Progenitor cell of endocrine pancreas (in vitro differentiated cells): ENCODE results near the gene FAM210B. TPM values are rescaled to one million over a fixed set of nuclear protein-coding genes. Genes with fewer than 3 reads are reported as not detected.

Experiments used
- DNase-seq: peaks from one replicate; pipeline ENCODE4 v3.0.0; 2021; ENCODE audit warnings: low spot score; ENCODE audit not compliant: unreplicated experiment
- H3K27ac Mint-ChIP-seq: 2 replicates; pipeline ENCODE4 v1.8.0; 2021; ENCODE audit warnings: mild to moderate bottlenecking, moderate library complexity, mixed read lengths
- H3K27me3 Mint-ChIP-seq: 2 replicates; pipeline ENCODE4 v1.8.0; 2021; ENCODE audit warnings: mixed read lengths
- H3K36me3 Mint-ChIP-seq: 2 replicates; pipeline ENCODE4 v1.8.0; 2022; ENCODE audit warnings: mixed read lengths; ENCODE audit not compliant: insufficient read depth
- H3K4me1 Mint-ChIP-seq: 2 replicates; pipeline ENCODE4 v1.8.0; 2021; ENCODE audit warnings: low read depth, mixed read lengths
- H3K4me3 Mint-ChIP-seq: 2 replicates; pipeline ENCODE4 v1.8.0; 2021; ENCODE audit warnings: low read depth, mild to moderate bottlenecking, moderate library complexity, mixed read lengths
- H3K9me3 Mint-ChIP-seq: 2 replicates; pipeline ENCODE4 v1.8.0; 2021; ENCODE audit warnings: low read depth, mixed read lengths
- CTCF ChIP-seq: fragments of 200-600 bp; sonication (generic); IDR thresholded peaks from one replicate; pipeline ENCODE4 v1.5.0; 2021; ENCODE audit warnings: antibody characterized with exemption, mild to moderate bottlenecking; ENCODE audit not compliant: unreplicated experiment
- total RNA-seq: library from RNA; stranded (reverse); gene quantifications from 2 replicates; pipeline ENCODE4 v1.2.1, GENCODE V29; 2021

Gene FAM210B
- total RNA-seq, 1 donor from 2014 or later: 60.3 TPM

GRCh38 chr20:56345911-56346310 is 12.9 kb upstream of the FAM210B start:
- Mint-ChIP-seq H3K27ac (no peak overlapping the region), H3K27me3 (peaks cover 49% of the 10 kb centered on the region), H3K9me3 (peaks cover under 1% of the 10 kb centered on the region), H3K36me3 (no peaks in the 10 kb centered on the region), H3K4me1 (peaks cover 14% of the 10 kb centered on the region), H3K4me3 (no peak overlapping the region)
- TF ChIP-seq CTCF: no peak
- no peak for DNase-seq

- no peak for DNase-seq
- Mint-ChIP-seq H3K4me3 (no peak overlapping the region), H3K27ac (peak overlapping the region; percentile 26), H3K4me1 (peaks cover 14% of the 10 kb centered on the region), H3K27me3 (peaks cover 42% of the 10 kb centered on the region), H3K36me3 (no peaks in the 10 kb centered on the region), H3K9me3 (no peaks in the 10 kb centered on the region)
- no peak for TF ChIP-seq CTCF
These were observed 11.0 kb upstream of the FAM210B start for GRCh38 chr20:56347628-56348304.

- Mint-ChIP-seq H3K27me3 (peaks cover 37% of the 10 kb centered on the region), H3K4me1 (peaks cover 14% of the 10 kb centered on the region), H3K9me3 (no peaks in the 10 kb centered on the region), H3K27ac (peak overlapping the region; percentile 34), H3K4me3 (peak overlapping the region; percentile 1), H3K36me3 (no peaks in the 10 kb centered on the region)
- no peak for TF ChIP-seq CTCF
- DNase-seq: no peak
These were observed 10.5 kb upstream of the FAM210B start for GRCh38 chr20:56348305-56348693.

- Mint-ChIP-seq H3K4me1 (peaks cover 14% of the 10 kb centered on the region), H3K27me3 (peaks cover 32% of the 10 kb centered on the region), H3K36me3 (no peaks in the 10 kb centered on the region), H3K9me3 (no peaks in the 10 kb centered on the region), H3K4me3 (no peak overlapping the region), H3K27ac (no peak overlapping the region)
- no peak for DNase-seq
- TF ChIP-seq CTCF: no peak
These were observed 10.0 kb upstream of the FAM210B start for GRCh38 chr20:56348746-56349145.

- no peak for TF ChIP-seq CTCF
- H3K27me3 Mint-ChIP-seq: peaks cover 11% of the 10 kb centered on the region
- no peaks in the 10 kb centered on the region for H3K9me3 Mint-ChIP-seq
- H3K36me3 Mint-ChIP-seq: no peaks in the 10 kb centered on the region
- H3K4me1 Mint-ChIP-seq: peaks cover 14% of the 10 kb centered on the region
- DNase-seq: no peak
- H3K27ac Mint-ChIP-seq: no peak overlapping the region
- H3K4me3 Mint-ChIP-seq: no peak overlapping the region
These were observed 7.9 kb upstream of the FAM210B start for GRCh38 chr20:56350842-56351241.
